GM15510 (cell line): Measurements from ENCODE around the gene ASCL5.

ENCODE experiments used
- POLR2A ChIP-seq: IDR thresholded peaks from 3 replicates; pipeline ENCODE4 v1.6.1; 2011; ENCODE audit warnings: borderline replicate concordance; ENCODE audit not compliant: insufficient read length; ENCODE audit errors: extremely low read depth

ASCL5 gene

DNA sequence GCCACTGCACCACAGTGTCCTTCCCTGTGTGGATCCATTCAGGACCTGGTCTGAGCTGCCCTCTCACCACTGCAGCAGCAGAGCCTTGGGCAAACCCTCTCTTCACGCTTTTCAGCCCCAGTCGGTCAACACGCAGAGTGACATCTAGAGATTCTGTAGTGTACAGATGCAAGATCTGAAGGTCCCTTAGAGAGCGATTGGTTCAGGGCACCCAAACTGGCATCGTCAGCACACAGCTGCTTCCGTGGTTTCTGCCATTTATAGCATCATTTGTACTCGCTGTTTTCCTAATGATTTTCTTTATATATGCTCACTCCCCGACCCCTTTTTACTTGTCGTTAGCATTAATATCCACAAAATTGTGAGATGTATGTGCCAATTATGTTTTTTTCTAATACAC is 1.5 kb upstream of the ASCL5 start:
- TF ChIP-seq POLR2A = no peak

DNA sequence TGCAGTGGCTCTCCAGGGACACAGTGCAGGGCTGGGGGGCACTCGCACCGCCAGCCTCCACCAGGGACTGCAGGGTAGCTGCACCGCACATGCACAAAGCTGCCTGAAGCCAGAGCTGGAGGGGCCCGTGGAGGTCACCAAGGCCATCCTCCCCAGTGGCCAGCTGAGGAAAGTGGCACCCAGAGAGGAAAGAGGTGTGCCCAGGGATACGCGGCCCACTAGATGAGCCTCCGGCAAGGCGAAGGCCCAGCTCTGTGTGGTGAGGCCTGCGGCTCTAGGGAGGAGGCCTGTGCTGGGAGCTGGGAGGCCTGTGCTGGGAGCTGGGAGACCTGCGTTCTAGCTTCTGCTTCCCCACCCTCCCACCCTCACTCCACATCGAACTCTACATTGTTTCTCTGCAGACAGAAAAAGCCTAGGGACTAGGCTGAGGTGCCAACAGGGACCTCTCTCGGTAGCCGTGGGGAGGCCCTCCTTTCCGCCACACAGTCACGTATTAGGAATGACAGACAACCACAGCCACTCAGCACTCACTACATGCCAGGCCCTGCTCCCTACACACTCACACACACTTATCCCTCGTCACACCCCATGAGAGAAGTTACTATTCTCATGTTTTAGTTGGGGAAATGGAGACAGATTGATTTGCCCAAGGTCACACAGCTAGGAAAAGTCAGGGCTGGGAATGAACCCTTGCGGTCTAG is 921 bp upstream of the ASCL5 start:
- no peak for TF ChIP-seq POLR2A

DNA sequence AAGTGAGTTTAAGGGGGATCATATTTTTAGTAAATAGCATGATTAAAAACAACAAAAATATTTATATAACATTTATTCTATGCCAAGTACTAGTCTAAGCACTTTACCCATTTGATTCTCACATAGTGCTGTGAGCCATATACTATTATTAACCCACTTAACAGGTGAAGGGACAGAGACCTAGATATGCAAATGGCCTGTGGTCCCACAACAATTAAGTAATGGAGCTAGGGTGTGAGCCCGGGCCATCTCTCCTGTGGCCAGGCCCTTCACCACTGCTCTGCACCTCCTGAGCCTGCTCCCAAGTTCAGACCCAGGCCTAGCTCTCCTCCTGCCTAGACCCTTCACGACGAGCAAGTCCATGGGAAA is 537 bp downstream of the ASCL5 start:
- no peak for TF ChIP-seq POLR2A

DNA sequence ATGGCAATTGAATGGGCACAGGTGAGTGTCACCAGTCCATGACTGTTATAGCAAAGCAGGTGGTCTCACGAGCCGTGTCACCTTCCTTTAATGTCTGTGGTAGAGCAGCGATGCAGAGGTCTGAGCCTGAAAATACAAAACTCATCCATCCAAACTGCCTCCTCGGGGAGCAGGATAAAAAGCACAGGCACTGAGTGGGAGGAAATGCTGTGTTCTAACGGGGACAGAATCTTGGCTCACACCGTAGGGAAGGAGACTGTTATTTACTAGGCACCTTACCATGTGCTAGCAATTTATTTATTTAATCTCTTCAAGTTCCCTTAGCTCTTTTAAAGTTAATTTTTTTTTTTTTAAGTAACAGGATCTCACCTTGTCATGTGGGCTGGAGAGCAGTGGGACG is 1.2 kb downstream of the ASCL5 start:
- no peak for TF ChIP-seq POLR2A

DNA sequence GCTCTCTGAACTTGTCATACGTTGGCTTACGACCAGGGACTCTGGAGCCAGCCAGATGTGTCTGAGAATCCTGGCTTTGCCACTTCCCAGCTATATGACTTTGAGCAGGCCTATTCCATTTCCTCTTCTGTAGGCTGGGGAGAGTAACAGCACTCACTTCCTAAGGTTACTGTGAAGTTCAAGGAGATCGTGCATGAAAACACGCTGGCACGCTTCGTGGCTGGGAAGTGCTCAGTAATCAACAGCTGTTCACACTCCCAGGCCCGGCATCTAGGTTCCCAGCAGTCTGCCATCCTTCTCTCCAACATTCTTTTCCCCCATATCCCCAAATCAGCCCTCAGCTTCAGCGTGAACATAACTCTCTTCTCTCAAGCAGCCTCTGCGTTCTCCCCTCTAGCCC is 2.0 kb downstream of the ASCL5 start:
- TF ChIP-seq POLR2A = no peak

DNA sequence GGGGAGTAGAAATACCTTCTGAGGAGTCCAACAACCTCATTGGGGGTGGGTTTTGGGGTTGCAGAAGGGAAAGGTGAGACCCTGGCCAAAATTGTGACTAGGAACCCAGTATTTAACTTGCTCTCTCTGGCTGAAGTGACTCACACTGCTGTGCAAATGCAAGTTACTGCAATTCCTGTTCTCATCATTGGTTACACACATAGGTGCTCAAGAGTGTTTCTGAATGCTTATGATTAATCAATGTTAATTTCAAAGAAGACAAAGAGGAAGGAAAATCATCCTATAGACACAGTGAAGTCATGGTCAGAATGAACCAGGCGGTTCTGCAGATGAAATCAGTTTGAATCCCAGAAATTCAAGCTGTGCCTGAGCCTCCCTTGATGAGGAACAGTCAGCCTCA is 3.1 kb downstream of the ASCL5 start:
- TF ChIP-seq POLR2A = no peak

DNA sequence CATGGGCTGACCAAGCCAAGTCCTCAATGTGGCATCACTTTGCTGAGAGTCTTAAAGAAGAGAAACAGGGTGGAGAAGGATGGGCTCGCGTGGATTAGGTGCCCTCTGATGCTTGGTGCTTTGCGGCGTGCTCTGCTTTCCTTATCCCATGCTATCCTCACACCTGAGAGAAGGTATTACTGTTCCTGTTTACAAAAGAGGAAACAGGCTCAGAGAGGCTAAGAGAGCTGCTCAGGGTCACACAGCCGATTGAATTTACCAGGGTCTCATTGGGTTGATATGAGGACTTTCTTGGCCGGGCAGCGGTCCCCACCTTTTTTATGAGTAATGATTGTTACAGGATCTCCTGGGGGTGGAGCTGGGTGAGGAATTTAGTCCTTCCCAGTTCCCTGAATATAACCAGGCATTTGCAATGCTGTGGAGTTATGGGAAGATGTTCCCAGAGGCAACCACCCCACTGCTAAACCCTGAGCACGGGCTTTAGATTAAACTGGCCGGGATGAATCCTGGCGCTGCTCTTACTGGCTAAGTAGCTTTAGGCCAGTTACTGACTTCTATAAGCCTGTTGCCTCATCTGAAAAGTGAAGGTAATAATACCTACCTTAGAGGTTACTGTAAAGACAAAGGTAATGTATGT is 4.5 kb downstream of the ASCL5 start:
- TF ChIP-seq POLR2A = no peak

DNA sequence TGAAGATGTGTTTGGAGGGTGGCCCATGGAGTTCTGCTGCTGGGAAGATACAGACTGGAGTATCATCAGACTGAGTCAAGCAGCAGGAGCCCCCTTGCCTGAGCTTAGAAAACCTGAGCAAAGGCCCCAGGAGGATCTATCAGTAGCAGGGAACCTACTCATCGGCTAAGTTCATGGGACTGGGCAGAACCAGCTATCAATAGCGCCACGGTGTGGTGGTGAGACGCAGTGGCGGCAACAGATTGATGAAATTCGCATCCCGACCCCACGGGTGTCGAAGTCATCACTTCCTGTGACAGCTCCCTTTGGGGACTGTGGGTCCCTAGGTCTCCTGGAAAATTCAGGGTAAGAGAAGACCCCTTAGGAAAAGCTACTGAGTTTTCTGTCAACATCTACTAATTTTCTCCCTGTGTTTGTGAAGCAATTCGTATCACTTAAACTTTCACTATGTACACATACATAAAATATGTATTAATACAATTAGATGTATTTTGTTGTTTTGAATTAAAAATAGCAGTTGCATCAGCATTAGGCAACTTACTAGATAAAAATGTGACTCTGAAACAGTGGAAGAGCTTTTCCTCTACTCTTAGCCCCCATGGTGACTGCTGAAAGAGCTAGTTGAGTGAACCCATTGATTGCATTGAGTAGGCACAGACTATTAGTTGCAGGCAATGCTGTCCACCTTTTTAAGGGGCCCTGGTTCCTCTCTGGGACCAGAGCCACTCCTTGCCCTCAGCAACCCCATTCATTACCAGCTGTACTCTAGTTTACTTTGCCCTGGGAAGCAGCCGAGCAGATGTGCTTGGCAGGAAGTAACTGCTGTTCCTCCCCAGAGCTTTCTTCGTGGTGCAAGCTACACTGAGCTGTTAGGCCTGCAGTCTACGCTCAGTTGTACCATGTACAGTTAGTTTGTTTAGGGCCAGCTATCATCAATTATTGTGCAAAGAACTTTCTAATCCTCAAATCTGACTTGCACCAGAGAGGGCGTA is 7.5 kb downstream of the ASCL5 start:
- no peak for TF ChIP-seq POLR2A

DNA sequence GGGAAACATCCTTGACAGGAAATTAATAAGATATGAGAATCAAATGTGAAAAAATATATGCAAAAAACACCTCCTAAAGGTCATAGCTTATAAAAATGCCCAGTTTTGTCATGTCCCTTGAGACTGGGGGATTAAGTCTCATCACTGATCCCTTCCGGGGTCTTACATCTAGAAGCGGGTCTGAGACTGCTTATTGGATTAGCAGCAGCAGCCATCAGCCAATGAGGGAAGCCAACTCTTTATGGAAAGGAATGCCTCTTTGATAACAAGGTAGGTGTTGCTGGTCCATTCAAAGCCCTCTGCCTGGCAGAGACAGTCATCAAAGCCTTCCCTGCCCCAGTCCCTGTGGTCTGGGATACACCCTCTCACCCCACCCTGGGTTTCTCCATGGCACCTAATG is 10.9 kb downstream of the ASCL5 start:
- TF ChIP-seq POLR2A = no peak

DNA sequence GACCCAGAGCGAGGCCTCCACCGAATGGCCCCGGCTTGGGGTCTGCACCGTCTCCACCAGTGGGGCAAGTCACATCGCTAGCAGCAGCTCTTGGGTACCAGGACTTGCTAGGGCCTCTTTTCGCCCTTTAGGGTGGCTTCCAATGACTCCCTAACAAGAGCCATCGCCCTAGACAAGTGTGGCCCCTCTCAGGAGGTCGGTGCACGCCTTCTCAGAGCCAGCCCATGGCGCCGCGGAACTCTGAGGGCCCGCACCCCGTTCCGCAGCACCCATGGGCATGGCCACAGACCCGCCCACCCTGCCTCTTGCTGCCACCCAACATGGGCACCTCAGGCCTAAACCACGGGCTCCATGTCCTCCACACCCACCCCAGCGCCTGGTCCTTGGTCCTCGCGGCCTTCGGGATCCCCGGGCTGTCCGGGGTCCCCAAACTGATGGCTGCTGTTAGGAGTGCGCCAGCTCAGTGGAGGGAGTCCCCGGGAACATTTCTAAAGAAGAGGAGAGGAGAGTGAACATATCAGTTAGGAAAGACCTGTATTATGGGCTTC is 11.5 kb downstream of the ASCL5 start:
- no peak for TF ChIP-seq POLR2A

DNA sequence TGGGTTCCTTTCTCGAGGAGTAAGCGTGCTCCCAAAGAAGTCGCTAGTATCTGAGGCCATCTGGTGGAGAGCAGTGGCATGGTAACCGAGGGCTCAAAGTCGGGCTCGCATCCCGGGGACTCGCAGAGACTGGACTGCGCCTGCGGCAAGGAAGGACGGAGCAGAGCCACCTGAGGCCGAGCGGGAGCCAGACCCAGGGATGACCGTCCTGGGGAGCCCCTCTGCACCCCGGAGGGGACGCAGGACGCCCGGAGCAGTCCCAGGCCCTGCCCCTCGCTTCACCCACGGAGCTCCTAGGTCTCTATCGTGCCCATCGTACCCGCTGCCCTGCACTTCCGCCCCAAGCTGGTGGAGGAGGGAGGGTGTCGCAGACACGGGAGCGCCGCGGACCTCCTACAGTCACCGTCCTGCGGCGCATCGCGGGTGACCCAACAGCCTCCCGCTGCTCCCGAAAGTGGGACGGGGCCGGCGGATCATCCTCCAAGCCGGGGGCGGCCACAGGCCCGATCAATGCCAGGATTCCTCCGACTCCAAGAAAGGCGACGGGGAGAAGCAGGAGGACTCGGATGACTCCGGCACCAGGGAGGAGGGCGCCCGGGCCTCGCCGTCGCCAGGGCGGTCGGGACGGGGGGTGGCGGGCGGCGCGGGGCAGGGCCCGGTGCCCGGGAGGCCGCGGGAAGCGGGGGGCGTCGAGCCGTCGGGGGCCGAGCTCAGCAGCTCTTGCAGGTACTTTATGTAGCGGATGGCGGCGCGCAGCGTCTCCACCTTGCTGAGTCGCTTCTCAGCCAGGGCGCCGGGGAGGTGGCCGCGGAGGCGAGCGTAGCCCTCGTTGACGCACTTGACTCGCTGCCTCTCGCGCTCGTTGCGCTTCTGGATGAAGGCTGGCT is 12.5 kb downstream of the ASCL5 start:
- no peak for TF ChIP-seq POLR2A

DNA sequence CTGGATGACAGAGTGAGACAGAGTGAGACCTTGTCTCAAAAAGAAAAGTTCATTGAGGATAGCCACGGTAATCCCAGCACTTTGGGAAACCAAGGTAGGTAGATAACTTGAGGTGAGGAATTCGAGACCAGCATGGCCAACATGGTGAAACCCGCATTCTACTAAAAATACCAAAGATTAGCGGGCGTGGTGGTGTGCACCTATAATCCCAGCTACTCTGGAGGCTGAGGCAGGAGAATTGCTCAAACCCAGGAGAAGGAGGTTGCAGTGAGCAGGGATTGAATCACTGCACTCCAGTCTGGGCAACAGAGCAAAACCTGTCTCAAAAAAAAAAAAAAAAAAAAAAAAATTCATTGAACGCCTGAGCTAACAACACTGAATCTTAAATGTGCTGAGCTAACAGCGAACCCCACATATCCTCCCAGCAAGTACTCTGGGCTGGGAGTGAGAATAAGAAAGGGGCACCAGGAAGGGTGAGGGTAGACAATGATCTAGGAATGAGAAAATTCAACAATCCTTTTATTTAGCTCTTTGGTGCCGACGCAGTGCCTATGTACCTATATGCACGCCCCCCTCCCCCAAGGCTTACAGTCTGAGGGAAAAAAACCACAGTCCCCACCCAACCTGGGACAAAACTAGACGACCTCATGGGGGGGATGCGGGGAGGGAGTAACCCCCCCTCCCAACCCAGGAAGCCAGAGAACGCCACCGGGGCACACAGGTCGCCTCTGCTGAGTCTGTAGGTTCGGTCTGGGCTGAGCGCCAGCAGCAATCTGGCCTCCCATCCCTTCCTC is 13.3 kb downstream of the ASCL5 start:
- no peak for TF ChIP-seq POLR2A

DNA sequence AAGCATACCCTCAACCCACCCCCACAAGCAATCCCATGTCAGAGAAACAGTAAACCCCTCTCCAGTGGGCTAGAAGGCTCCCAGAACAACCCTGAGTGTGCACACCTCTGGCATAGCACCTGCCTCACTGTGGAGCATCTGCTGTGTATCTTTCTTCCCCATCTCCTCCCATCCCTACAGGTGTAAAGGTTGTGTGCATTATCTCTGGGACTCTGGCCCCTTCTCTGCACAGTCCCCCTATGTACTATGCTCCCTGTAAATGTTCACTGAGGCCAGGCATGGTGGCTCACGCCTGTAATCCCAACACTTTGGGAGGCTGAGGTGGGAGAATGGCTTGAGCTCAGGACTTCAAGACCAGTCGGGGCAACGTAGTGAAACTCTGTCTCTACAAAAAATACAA is 14.1 kb downstream of the ASCL5 start:
- TF ChIP-seq POLR2A = no peak
